GM12891 (cell line): ENCODE data around the gene RBMS3.

ENCODE experiments used
- PAX5 ChIP-seq: IDR thresholded peaks from 2 replicates; pipeline ENCODE4 v1.6.1; 2011; ENCODE audit warnings: low read length, moderate library complexity, mild to moderate bottlenecking; ENCODE audit not compliant: insufficient read depth, severe bottlenecking
- POLR2A ChIP-seq: IDR thresholded peaks from 2 replicates; pipeline ENCODE4 v1.6.1; 2011; ENCODE audit warnings: low read depth, low read length, control low read depth
- POLR2AphosphoS5 ChIP-seq: IDR thresholded peaks from 2 replicates; pipeline ENCODE4 v1.6.1; 2011; ENCODE audit warnings: low read depth, low read length, control low read depth
- POU2F2 ChIP-seq: IDR thresholded peaks from 2 replicates; pipeline ENCODE4 v1.6.1; 2011; ENCODE audit warnings: low read depth, mild to moderate bottlenecking, control low read depth, low read length, moderate library complexity
- SPI1 ChIP-seq: IDR thresholded peaks from 2 replicates; pipeline ENCODE4 v1.6.1; 2011; ENCODE audit warnings: low read depth, low read length, control low read depth
- TAF1 ChIP-seq: IDR thresholded peaks from 2 replicates; pipeline ENCODE4 v1.6.1; 2011; ENCODE audit warnings: low read depth, low read length, control low read depth

GRCh38 chr3:29313981-29314726 is 33.3 kb downstream of the RBMS3 start:
- TF ChIP-seq POLR2AphosphoS5 (no peak), POLR2A (no peak), TAF1 (no peak), PAX5 (no peak), SPI1 (no peak), POU2F2 (no peak)
